CD4-positive, alpha-beta T cell (primary cell): ENCODE data around the gene POLE. TPM values are rescaled to one million over a fixed set of nuclear protein-coding genes. Genes with fewer than 3 reads are reported as not detected.

ENCODE experiments used
- ATAC-seq: fragments of 200-7000 bp; cut with Tn5 transposase; one replicate; pipeline ENCODE4 v1.10.0; 2022; ENCODE audit warnings: mild to moderate bottlenecking; ENCODE audit not compliant: poor library complexity
- CTCF ChIA-PET: fragments of 350-600 bp; sonication (Branson Sonifier 250); formaldehyde crosslinking; loops from one replicate; lab custom pipeline; 2021; ENCODE audit warnings: antibody characterized with exemption, inconsistent platforms; lab: Charles Lee
- POLR2A ChIA-PET: fragments of 350-600 bp; sonication (Branson Sonifier 250); formaldehyde crosslinking; loops from one replicate; lab custom pipeline; 2021; ENCODE audit warnings: antibody characterized with exemption, inconsistent platforms; lab: Charles Lee
- DNase-seq, 14 experiments: peaks; one replicate each; pipeline ENCODE4 v3.0.0-alpha.2; 2013 to 2020; ENCODE audit warnings: mixed read lengths in 2 of 14
- H3K27ac ChIP-seq, 2 donors: one replicate each; pipeline versions ENCODE4 v1.5.1 to v1.7.0; 2013; ENCODE audit warnings: low read length in 2 of 2, low read depth in 1 of 2, mild to moderate bottlenecking in 1 of 2
- H3K27me3 ChIP-seq, 2 experiments: 1 replicate in 1 of 2; 2 replicates in 1 of 2; pipeline versions ENCODE4 v1.6.1 to v1.7.0; 2013; ENCODE audit warnings: low read length in 2 of 2, control low read depth in 1 of 2, mild to moderate bottlenecking in 1 of 2, moderate library complexity in 1 of 2; ENCODE audit not compliant: insufficient read depth in 2 of 2, control insufficient read depth in 1 of 2
- H3K36me3 ChIP-seq: one replicate; pipeline ENCODE4 v1.6.1; 2013; ENCODE audit warnings: low read length, control low read depth; ENCODE audit not compliant: insufficient read depth
- H3K4me1 ChIP-seq: one replicate; pipeline ENCODE4 v1.6.1; 2013; ENCODE audit warnings: low read length, control low read depth; ENCODE audit not compliant: insufficient read depth
- H3K4me3 ChIP-seq: one replicate; pipeline ENCODE4 v1.5.1; 2013; ENCODE audit warnings: mild to moderate bottlenecking, low read length, moderate library complexity
- H3K9me3 ChIP-seq, 2 experiments: 1 replicate in 1 of 2; 2 replicates in 1 of 2; pipeline versions ENCODE4 v1.6.1 to v1.7.0; 2013; ENCODE audit warnings: low read length in 2 of 2, mild to moderate bottlenecking in 2 of 2, control low read depth in 1 of 2, moderate library complexity in 1 of 2; ENCODE audit not compliant: control insufficient read depth in 1 of 2, insufficient read depth in 1 of 2
- H3K27ac Mint-ChIP-seq: one replicate; pipeline ENCODE4 v1.8.0; 2020; ENCODE audit warnings: mixed read lengths
- H3K27me3 Mint-ChIP-seq: one replicate; pipeline ENCODE4 v1.8.0; 2021; ENCODE audit warnings: mixed read lengths
- H3K36me3 Mint-ChIP-seq: one replicate; pipeline ENCODE4 v1.8.0; 2021; ENCODE audit warnings: low read depth, mixed read lengths
- H3K4me1 Mint-ChIP-seq: one replicate; pipeline ENCODE4 v1.8.0; 2021; ENCODE audit warnings: low read depth, mixed read lengths
- H3K4me3 Mint-ChIP-seq: one replicate; pipeline ENCODE4 v1.8.0; 2020; ENCODE audit warnings: mild to moderate bottlenecking, mixed read lengths
- H3K9me3 Mint-ChIP-seq: one replicate; pipeline ENCODE4 v1.8.0; 2020; ENCODE audit warnings: mixed read lengths
- intact Hi-C, 2 experiments: fragments of 100-400 bp; cut with DNase I in 1 of 2; cut with micrococcal nuclease in 1 of 2; formaldehyde crosslinking; loops; one replicate each; pipeline versions ENCODE4 v1.15.1 to v1.9.0; 2023 to 2025; cut with DNase I, micrococcal nuclease
- total RNA-seq, 174 experiments: library from RNA in 2 of 174; stranded (reverse) in 2 of 174; gene quantifications; one replicate each; pipeline ENCODE4 v1.2.3 and lab custom pipeline; 2021 to 2026
- TF ChIP-seq, protein P1 (sequence below): fragments of 200-600 bp; IDR thresholded peaks from one replicate; pipeline ENCODE4 v1.8.0; 2022; ENCODE audit warnings: antibody characterized with exemption, mild to moderate bottlenecking

Gene POLE
- total RNA-seq, 2 experiments from 2014 or later: 41.8 to 46.1 TPM

DNA sequence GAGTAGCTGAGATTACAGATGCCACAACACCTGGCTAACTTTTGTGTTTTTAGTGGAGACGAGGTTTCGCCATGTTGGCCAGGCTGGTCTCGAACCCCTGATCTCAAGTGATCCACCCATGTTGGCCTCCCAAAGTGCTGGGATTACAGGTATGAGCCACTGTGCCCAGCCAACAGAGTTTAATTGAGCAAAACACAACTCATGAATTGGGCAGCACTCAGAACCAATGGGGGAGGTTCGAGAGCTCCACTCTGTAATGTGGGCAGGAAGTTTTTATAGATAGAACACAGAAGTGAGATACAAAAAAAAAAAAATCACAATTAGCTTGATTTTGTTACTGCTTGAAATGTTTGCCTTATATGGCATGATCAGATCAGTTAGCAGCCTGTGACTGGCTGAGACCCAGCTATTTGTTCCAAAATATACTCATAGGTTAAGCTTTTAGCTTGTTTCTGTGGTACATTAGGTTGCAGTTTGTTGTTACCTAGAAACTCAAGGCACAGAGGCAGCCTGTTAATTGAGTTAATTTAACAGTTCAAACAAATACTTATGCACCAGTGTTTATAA, 69.9 kb downstream of the POLE start:
- H3K9me3 ChIP-seq: peaks cover 19 to 22% of the 10 kb centered on the region in 2 experiments
- Mint-ChIP-seq H3K4me1 (peaks cover 11% of the 10 kb centered on the region), H3K9me3 (no peaks in the 10 kb centered on the region), H3K27me3 (peaks cover 30% of the 10 kb centered on the region), H3K36me3 (no peaks in the 10 kb centered on the region), H3K4me3 (no peak overlapping the region), H3K27ac (no peak overlapping the region)
- POLR2A ChIA-PET: no interaction called here
- H3K4me3 ChIP-seq: no peak overlapping the region
- intact Hi-C loops: no loop called here
- no peaks in the 10 kb centered on the region for H3K36me3 ChIP-seq
- H3K27ac ChIP-seq: no peak overlapping the region
- peaks cover 12% of the 10 kb centered on the region for H3K4me1 ChIP-seq
- H3K27me3 ChIP-seq: peaks cover 33 to 34% of the 10 kb centered on the region in 2 experiments
- CTCF ChIA-PET: no interaction called here
- ATAC-seq (no peak), DNase-seq (no peak)
- TF ChIP-seq, protein P1, sequence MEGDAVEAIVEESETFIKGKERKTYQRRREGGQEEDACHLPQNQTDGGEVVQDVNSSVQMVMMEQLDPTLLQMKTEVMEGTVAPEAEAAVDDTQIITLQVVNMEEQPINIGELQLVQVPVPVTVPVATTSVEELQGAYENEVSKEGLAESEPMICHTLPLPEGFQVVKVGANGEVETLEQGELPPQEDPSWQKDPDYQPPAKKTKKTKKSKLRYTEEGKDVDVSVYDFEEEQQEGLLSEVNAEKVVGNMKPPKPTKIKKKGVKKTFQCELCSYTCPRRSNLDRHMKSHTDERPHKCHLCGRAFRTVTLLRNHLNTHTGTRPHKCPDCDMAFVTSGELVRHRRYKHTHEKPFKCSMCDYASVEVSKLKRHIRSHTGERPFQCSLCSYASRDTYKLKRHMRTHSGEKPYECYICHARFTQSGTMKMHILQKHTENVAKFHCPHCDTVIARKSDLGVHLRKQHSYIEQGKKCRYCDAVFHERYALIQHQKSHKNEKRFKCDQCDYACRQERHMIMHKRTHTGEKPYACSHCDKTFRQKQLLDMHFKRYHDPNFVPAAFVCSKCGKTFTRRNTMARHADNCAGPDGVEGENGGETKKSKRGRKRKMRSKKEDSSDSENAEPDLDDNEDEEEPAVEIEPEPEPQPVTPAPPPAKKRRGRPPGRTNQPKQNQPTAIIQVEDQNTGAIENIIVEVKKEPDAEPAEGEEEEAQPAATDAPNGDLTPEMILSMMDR: no peak

DNA sequence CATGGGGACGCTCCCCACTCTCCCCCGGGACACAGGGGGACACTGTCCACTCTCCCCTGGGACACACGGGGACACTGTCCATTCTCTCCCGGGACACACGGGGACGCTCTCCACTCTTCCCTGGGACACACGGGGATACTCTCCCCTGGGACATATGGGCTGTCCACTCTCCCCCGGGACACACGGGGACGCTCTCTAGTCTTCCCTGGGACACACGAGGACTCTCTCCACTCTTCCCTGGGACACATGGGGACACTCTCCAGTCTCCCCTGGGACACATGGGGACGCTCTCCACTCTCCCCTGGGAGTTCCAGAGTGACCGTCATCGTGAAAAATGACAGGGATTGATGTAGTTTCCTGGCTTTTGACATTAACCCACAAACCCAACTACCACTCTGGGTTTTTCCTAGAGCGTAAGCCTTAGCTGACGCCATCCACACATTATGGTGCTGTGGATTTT, 71.5 kb downstream of the POLE start:
- Mint-ChIP-seq H3K36me3 (no peaks in the 10 kb centered on the region), H3K4me1 (peaks cover 11% of the 10 kb centered on the region), H3K27me3 (peaks cover 42% of the 10 kb centered on the region), H3K9me3 (no peaks in the 10 kb centered on the region), H3K27ac (no peak overlapping the region), H3K4me3 (no peak overlapping the region)
- TF ChIP-seq, protein P1: no peak
- Histone ChIP-seq H3K27ac (no peak overlapping the region), H3K36me3 (no peaks in the 10 kb centered on the region), H3K9me3 (peaks cover 22 to 34% of the 10 kb centered on the region in 2 experiments), H3K27me3 (peaks cover 35 to 38% of the 10 kb centered on the region in 2 experiments), H3K4me3 (no peak overlapping the region), H3K4me1 (peaks cover 12% of the 10 kb centered on the region)
- DNase-seq (peak in 1 of 14 experiments; percentile 22), ATAC-seq (no peak)
- intact Hi-C loops: loop anchor here (1.0 to 2.0 kb wide), 2 partner anchors 200 to 461 kb away; no protein-coding TSS in a partner anchor
- ChIA-PET POLR2A (no interaction called here), CTCF (interaction anchor here (1.1 to 2.1 kb wide), 8 partner anchors 10 to 462 kb away, joined by 3 to 11 read pairs (median 4); no protein-coding TSS in a partner anchor)

DNA sequence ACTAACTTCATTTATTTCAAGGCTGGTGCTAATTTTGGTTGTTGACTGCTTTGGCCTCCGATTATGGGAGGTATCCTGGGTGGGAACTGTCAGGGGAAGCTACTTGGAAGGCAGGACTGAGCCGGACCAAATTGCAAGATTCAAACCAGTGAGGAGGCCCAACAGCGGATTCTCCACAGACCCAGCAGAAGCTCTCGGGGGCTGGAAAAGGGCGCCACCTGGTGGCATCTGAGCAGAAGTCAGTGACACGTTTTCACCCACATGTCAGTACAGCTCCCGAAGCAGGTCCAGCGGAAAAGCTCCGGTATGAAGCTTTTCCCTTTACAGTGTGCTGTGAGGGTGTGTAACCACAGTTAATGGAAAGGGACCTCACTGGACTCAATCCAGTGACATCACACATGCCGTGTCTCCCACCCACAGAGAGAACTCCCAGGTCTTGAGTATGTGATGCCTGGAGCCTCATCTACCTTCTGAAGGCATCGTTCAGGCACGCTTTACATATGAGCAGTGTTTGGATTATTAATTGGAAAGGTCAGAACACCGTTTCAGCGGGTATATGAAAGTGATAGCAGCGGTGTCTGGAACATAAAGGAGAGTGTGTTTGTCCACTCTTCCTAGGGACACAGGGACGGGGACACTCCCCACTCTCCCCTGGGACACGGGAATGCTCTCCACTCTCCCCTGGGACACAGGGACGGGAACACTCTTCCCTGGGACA, 72.1 kb downstream of the POLE start:
- Mint-ChIP-seq H3K4me1 (peaks cover 17% of the 10 kb centered on the region), H3K4me3 (no peak overlapping the region), H3K9me3 (no peaks in the 10 kb centered on the region), H3K27me3 (peaks cover 48% of the 10 kb centered on the region), H3K36me3 (no peaks in the 10 kb centered on the region), H3K27ac (no peak overlapping the region)
- ChIA-PET POLR2A (no interaction called here), CTCF (interaction anchor here (1.0 to 2.1 kb wide), 9 partner anchors 10 to 461 kb away, joined by 3 to 11 read pairs (median 3); no protein-coding TSS in a partner anchor)
- H3K4me1 ChIP-seq: peaks cover 17% of the 10 kb centered on the region
- peaks cover 38 to 43% of the 10 kb centered on the region in 2 experiments for H3K27me3 ChIP-seq
- H3K4me3 ChIP-seq: no peak overlapping the region
- intact Hi-C loops: loop anchor here (1.0 to 2.0 kb wide), 2 partner anchors 200 to 460 kb away; no protein-coding TSS in a partner anchor
- peaks cover 22 to 40% of the 10 kb centered on the region in 2 experiments for H3K9me3 ChIP-seq
- ATAC-seq (peak; percentile 86), DNase-seq (peak; percentile 66 to 90 (median 74))
- no peaks in the 10 kb centered on the region for H3K36me3 ChIP-seq
- H3K27ac ChIP-seq: no peak overlapping the region
- TF ChIP-seq, protein P1: peak; percentile 94
